ENCODE measurements around the gene TCFL5.
"Not testable (repeated sequence)": the region's sequence is repeated elsewhere in the genome, so short reads cannot be mapped to it uniquely, and the experiment has no call there.

TCFL5 gene

DNA sequence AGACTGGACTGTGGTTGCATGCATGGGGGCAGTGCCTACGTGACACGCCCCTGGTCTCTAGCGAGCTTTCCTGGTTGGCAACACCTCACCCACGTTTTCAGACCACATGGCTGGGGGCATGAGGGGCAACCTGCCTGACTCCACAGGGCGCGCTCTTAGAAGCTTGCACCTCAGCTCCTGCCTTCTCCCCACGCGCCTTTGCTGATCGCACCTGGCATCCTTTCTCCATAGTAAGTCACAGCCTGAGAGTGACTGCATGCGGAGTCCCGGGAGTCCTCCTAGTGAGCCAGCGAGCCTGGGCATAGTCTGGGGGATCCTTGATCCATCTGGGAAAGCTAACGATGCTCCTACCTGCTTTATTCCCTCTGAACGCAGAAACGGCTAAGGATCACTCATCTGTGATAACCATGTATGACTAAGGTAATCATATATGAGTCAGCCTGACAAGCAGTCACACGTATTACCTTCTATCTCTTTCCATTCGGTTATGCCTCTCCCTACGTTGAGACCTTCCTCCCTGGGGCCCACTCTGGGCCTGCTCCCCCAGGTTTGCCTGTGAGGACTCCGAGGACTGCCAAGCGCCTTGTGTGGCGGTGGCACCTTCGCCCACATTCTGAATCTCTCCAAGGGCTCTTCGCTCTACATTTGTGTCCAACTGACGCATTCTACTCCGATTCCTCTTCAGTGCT lies 4.5 kb downstream of the TCFL5 start:
- no peak for DNase-seq

DNA sequence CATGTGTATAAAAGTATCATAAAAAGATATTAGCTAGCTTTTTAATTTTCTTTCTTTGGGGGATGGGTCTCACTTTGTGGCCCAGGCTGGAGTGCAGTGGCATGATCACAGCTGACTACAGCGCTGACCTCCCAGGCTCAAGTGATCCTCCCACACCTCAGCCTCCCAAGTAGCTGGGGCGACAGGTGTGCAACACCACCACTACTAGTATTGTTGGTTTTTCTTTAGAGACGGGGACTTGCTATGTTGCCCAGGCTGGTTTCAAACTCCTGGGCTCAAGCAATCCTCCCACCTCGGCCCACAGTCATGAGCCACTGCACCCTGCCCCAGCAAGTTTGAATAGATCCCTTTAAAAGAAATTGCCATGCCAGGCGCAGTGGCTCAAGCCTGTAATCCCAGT lies 6.5 kb downstream of the TCFL5 start:
- no peak for DNase-seq

DNA sequence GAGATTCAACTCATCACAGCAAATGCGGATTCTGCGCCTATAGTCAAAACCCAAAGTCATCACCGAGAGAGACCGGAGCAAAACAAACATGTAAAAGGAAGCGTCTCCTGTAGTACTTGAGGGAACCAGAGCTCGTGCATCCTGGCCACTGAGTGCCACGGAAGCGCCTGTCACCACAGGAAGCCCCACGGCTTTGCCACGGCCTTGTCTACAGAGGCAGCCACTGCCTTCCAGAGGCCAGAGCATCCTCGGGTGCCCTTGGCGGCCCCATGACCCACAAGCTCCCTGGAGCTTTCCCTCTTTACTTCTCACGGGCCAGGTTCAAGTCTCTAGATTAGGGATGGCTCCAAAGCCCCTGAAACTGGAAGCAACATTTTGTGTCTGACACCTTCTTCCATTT lies 7.5 kb downstream of the TCFL5 start:
- DNase-seq: no peak

DNA sequence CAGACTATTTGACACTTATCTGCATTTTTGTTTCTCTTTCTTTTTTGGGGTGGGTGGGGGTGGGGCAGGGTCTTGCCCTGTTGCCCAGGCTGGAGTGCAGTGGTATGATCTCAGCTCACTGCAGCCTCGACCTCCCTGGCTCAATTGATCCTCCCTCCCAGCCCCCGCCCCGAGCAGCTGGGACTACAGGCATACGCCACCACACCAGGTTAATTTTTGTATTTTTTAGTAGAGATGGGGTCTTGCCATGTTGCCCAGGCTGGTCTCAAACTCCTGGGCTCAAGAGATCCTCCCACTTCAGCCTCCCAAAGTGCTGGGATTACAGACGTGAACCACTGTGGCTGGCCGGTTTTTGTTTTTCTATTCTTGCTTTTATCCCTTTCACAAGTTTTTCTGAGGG lies 8.3 kb downstream of the TCFL5 start:
- DNase-seq: not testable (repeated sequence)

DNA sequence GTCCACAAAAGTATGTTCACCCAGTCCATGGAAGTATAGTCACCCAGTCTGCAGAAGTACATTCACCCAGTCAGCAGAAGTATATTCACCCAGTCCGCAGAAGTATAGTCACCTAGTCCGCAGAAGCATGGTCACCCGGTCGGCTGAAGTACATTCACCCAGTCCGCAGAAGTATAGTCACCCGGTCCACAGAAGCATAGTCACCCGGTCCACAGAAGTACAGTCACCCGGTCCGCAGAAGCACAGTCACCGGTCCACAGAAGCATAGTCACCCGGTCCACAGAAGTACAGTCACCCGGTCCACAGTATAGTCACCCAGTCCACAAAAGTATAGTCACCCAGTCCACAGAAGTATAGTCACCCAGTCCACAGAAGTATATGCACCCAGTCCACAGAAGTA lies 8.8 kb downstream of the TCFL5 start:
- DNase-seq: no peak

GRCh38 chr20:62852196-62852595 lies 9.4 kb downstream of the TCFL5 start:
- DNase-seq: no peak

DNA sequence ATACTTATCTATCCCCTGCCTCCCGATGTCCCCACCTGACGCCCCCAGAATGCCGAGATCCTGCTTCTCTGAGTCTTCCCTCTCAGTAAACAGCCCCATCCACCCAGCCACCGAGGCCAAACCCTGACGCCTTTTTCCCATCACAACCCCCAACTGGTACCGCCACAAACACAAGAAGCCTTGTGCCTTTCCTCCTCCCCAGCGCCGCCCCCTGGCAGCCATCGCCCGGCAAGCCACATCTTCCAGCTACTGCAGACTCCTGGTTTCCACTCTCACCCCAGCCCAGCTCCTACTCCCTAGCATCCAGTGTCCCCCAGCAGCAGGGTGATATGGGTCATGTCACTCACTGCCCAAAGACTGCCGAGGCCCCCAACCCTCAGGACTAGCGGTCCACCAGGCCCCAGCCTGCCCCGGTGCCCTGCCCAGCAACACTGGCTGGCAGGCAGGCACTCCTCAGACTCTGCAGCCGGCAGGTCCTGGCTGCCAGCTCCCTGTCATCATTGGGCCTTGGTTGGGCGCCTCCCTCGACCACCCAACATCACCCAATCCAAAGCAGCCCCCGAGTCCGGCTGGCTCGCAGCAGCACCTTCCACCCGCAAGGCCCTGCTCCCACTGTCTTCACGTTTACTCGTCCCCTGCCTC lies 11.2 kb downstream of the TCFL5 start:
- peak in 52 of 56 donors; percentile 29 to 90 (median 76) for DNase-seq

DNA sequence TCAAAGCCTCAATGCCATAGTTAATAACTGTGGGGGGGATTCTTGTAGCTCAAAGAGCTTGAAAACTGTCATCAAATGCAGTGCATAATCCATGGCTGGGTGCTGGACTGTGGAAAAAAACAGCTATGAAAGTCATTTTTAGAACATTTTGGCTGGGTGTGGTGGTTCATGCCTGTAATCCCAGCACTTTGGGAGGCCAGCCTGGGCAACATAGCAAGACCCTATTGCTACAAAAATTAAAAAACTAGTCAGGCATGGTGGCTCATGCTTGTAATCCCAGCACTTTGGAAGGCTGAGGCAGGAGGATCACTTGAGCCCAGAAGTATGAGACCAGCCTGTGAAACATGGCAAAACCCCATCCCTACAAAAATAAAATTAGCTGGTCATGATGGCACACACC lies 12.2 kb downstream of the TCFL5 start:
- DNase-seq: no peak

- not testable (repeated sequence) for DNase-seq
Measured at GRCh38 chr20:62848917-62849316, 12.7 kb downstream of the TCFL5 start.

DNA sequence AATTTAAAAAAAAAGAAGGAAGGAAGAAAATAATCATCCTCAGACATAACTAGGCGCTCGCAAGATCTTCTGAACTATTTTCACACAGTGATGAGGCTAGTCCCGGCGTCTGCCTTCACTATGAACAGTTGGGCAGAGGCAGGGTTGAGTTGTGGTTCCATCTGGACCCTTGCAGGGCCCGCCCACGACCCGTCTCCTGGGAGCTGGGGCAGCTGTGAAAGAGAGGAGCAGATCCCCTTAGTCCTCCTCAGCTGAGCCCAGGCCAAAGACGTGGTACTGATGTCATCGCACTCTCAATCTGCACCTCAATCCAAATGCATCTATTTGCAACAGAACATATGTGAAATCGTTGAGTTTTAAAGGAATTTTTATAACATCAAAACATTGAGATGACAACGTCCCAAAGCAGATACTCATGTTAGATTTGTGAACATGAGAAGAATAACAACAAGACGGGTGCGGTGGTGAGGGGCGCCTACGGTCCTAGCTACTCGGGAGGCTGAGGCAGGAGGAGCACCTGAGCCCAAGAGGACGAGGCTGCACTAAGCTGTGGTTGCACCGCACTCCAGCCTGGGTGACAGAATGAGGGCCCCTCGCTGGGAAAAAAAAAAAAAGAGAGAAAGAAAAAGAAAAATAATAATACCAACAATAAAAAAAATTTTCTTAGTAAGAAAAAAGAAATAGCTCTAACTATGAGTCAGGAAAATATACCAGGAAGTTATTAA lies 15.3 kb downstream of the TCFL5 start:
- no peak for DNase-seq

- DNase-seq: no peak
Measured at GRCh38 chr20:62845416-62846160, 16.0 kb downstream of the TCFL5 start.

- DNase-seq: no peak
Measured at GRCh38 chr20:62844182-62844581, 17.4 kb downstream of the TCFL5 start.

DNA sequence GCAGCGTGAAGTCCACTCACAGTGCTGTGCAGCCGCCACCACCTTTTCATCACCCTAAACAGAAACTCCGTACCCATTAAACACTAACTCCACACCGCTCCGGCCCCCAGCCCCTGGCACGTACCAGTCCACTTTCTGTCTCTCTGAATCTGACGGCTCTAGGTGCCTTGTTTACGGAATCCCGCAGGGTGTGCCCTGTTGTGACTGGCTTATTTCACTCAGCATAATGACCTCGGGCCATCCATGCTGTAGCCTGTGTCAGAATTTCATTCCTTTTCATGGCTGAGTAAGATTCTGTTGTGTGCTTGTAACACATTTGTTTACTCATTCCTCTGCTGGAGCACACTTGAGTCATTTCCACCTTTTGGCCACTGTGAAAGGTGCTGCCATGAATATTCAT lies 18.0 kb downstream of the TCFL5 start:
- DNase-seq: no peak

GRCh38 chr20:62841705-62842212 lies 19.9 kb downstream of the TCFL5 start:
- no peak for DNase-seq

GRCh38 chr20:62840244-62841197 lies 21.1 kb downstream of the TCFL5 start:
- no peak for DNase-seq

GRCh38 chr20:62839816-62840215 lies 21.8 kb downstream of the TCFL5 start:
- DNase-seq: no peak

GRCh38 chr20:62839261-62839660 lies 22.4 kb downstream of the TCFL5 start:
- no peak for DNase-seq

- DNase-seq: no peak
Measured at GRCh38 chr20:62838128-62838891, 23.3 kb downstream of the TCFL5 start.

DNA sequence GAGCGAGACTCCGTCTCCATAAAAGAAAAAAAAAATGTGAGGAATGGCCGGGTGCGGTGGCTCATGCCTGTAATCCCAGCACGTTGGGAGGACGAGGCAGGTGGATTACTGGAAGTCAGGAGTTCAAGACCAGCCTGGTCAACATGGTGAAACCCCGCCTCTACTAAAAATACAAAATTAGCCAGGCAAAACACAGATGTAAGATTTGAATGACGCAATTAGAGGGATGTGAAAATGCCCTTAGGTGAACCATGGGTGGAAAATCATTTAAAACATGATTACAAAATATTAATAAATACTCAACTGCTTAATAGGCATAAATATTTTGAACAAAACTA lies 23.9 kb downstream of the TCFL5 start:
- no peak for DNase-seq

DNA sequence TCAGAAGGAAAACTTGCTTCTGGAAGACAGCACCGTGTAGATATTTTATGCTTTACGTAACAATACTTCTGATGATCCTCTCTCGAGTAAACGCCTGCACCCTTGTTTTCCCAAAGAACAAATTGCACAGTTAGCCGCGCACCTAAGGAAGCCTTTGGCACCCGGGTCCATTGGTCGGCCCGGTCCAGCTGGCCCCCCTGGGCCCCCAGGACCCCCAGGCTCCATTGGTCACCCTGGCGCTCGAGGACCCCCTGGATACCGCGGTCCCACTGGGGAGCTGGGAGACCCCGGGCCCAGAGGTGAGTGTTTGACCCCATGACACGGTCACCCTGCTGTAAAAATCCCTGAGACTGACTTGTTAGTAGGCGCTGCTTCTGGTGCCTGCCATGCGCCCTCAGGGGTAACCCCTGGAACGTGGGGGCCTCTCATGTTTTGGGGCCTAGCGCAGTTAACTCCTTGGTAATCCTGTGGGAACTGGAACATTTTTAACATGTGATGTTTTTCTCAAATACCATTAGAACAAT lies 24.6 kb downstream of the TCFL5 start:
- no peak for DNase-seq

Measured in nucleus accumbens (tissue), 56 donors.